CD14-positive monocyte (primary cell): Measurements from ENCODE around the gene NR1I3. TPM values are rescaled to one million over a fixed set of nuclear protein-coding genes. Genes with fewer than 3 reads are reported as not detected.
A peak's percentile ranks its signal among the peaks of the same experiment; 100 is the strongest.

Experiments
- DNase-seq, 3 donors: peaks; one replicate each; pipeline ENCODE4 v3.0.0-alpha.2; 2011 to 2022
- H2AFZ ChIP-seq: 2 replicates; pipeline ENCODE4 v1.6.0; 2012; ENCODE audit warnings: mild to moderate bottlenecking, low read depth, low read length, inconsistent platforms; ENCODE audit not compliant: insufficient read depth, poor library complexity, severe bottlenecking
- H3K27ac ChIP-seq, 2 donors: 1 replicate in 1 of 2; 2 replicates in 1 of 2; pipeline ENCODE4 v1.5.1; 2012 to 2013; ENCODE audit warnings: low read length in 2 of 2, control low read depth in 1 of 2, inconsistent platforms in 1 of 2, low read depth in 1 of 2, mild to moderate bottlenecking in 1 of 2
- H3K27me3 ChIP-seq, 2 donors: one replicate each; pipeline versions ENCODE4 v1.6.0 to v1.6.1; 2011 to 2013; ENCODE audit warnings: low read length in 2 of 2; ENCODE audit not compliant: control insufficient read depth in 2 of 2, insufficient read depth in 2 of 2
- H3K36me3 ChIP-seq, 2 donors: replicated peaks in 1 of 2; 1 replicate in 1 of 2; 2 replicates in 1 of 2; pipeline versions ENCODE4 v1.5.1 to v1.6.1; 2012 to 2013; ENCODE audit warnings: low read length in 2 of 2, control low read depth in 1 of 2, inconsistent platforms in 1 of 2, mild to moderate bottlenecking in 1 of 2; ENCODE audit not compliant: insufficient read depth in 2 of 2, control insufficient read depth in 1 of 2
- H3K4me1 ChIP-seq, 2 donors: 1 replicate in 1 of 2; 2 replicates in 1 of 2; pipeline versions ENCODE4 v1.5.1 to v1.6.1; 2012 to 2013; ENCODE audit warnings: low read length in 2 of 2, control low read depth in 1 of 2, inconsistent platforms in 1 of 2, mild to moderate bottlenecking in 1 of 2, moderate library complexity in 1 of 2; ENCODE audit not compliant: insufficient read depth in 2 of 2, control insufficient read depth in 1 of 2
- H3K4me2 ChIP-seq: replicated peaks from 2 replicates; pipeline ENCODE3; 2012; ENCODE audit warnings: low read length, moderate library complexity, mild to moderate bottlenecking; ENCODE audit not compliant: poor library complexity, severe bottlenecking; ENCODE audit errors: extremely low read depth
- H3K4me3 ChIP-seq, 3 experiments: fragments of 200-600 bp in 1 of 3; sonication (generic) in 1 of 3; replicated peaks in 1 of 3; 1 replicate in 2 of 3; 2 replicates in 1 of 3; pipeline ENCODE4 v1.5.1; 2011 to 2013; ENCODE audit warnings: low read length in 3 of 3, mild to moderate bottlenecking in 3 of 3, control low read depth in 2 of 3, low read depth in 2 of 3, inconsistent platforms in 1 of 3, moderate library complexity in 1 of 3
- H3K79me2 ChIP-seq: 2 replicates; pipeline ENCODE4 v1.6.0; 2012; ENCODE audit warnings: mild to moderate bottlenecking, control low read depth, inconsistent platforms, low read length, moderate library complexity; ENCODE audit not compliant: insufficient read depth
- H3K9ac ChIP-seq: 2 replicates; pipeline ENCODE4 v1.6.0; 2017; ENCODE audit warnings: low read length, mild to moderate bottlenecking; ENCODE audit not compliant: insufficient read depth, poor library complexity, severe bottlenecking
- H3K9me3 ChIP-seq, 2 donors: replicated peaks in 1 of 2; 1 replicate in 1 of 2; 2 replicates in 1 of 2; pipeline versions ENCODE4 v1.5.1 to v1.6.1; 2012 to 2013; ENCODE audit warnings: low read length in 2 of 2, control low read depth in 1 of 2; ENCODE audit not compliant: control insufficient read depth in 1 of 2, insufficient read depth in 1 of 2
- H4K20me1 ChIP-seq: 2 replicates; pipeline ENCODE4 v1.6.0; 2012; ENCODE audit warnings: mild to moderate bottlenecking, low read length, control low read depth, moderate library complexity; ENCODE audit not compliant: insufficient read depth
- H3K27ac Mint-ChIP-seq, 7 donors: one replicate each; pipeline ENCODE4 v1.8.0; 2020; ENCODE audit warnings: mild to moderate bottlenecking in 7 of 7, mixed read lengths in 7 of 7, moderate library complexity in 6 of 7, inconsistent platforms in 2 of 7
- H3K27me3 Mint-ChIP-seq, 3 donors: one replicate each; pipeline ENCODE4 v1.8.0; 2021 to 2022; ENCODE audit warnings: low read depth in 3 of 3, mild to moderate bottlenecking in 3 of 3, mixed read lengths in 3 of 3, moderate library complexity in 3 of 3, inconsistent platforms in 1 of 3
- H3K36me3 Mint-ChIP-seq, 2 donors: one replicate each; pipeline ENCODE4 v1.8.0; 2020; ENCODE audit warnings: mixed read lengths in 2 of 2, inconsistent platforms in 1 of 2, mild to moderate bottlenecking in 1 of 2
- H3K4me1 Mint-ChIP-seq: one replicate; pipeline ENCODE4 v1.8.0; 2020; ENCODE audit warnings: mild to moderate bottlenecking, mixed read lengths
- H3K4me3 Mint-ChIP-seq, 2 donors: one replicate each; pipeline ENCODE4 v1.8.0; 2020; ENCODE audit warnings: mild to moderate bottlenecking in 2 of 2, mixed read lengths in 2 of 2, moderate library complexity in 1 of 2
- H3K9me3 Mint-ChIP-seq, 7 donors: one replicate each; pipeline ENCODE4 v1.8.0; 2020 to 2022; ENCODE audit warnings: mixed read lengths in 7 of 7, mild to moderate bottlenecking in 6 of 7, moderate library complexity in 6 of 7, inconsistent platforms in 2 of 7
- CTCF ChIP-seq: fragments of 200-600 bp; IDR thresholded peaks from one replicate; pipeline ENCODE4 v1.8.0; 2022; ENCODE audit warnings: antibody characterized with exemption, mild to moderate bottlenecking
- WGBS: methylation state at CpG from one replicate; pipeline ENCODE4 v1.1.5; 2013; ENCODE audit warnings: missing lambda C conversion rate; ENCODE audit not compliant: insufficient coverage; 5-methylcytosine and 5-hydroxymethylcytosine counted together
- intact Hi-C, 2 donors: fragments of 100-400 bp; cut with micrococcal nuclease; formaldehyde crosslinking; loops; one replicate each; pipeline versions ENCODE4 v1.15.0 to v1.15.1; 2023
- polyA plus RNA-seq, 3 donors: library from polyadenylated mRNA; depleted of rRNA in 1 of 3; unstranded in 2 of 3; stranded (reverse) in 1 of 3; fragments of 300-500 nt in 2 of 3; fragments of >200 nt in 1 of 3; fragmentation: Illumina TruSeq in 2 of 3; gene quantifications; 1 replicate in 2 of 3; 2 replicates in 1 of 3; pipeline ENCODE4 v1.2.3, GENCODE V29; 2012 to 2021

Gene NR1I3
- polyA plus RNA-seq, 3 donors: not detected

DNA sequence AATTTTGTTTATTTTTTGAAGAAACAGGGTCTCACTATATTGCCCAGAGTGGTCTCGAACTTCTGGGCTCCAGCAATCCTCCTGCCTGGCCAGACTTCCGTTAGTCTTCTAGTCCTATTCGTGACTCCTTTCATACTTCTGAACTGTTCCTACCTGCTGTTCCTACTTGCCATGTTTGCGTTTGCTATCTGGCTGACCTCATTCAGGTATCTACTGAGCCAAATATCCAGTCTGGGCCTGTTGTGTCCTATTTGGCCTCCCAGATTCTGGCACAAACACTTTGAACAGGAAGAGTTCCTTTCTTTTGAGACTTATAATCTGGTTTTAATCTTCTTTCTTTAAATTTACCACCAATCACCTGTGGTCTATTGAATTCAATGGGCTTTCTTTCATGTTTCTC is 6.9 kb upstream of the NR1I3 start:
- no peak for DNase-seq
- Histone ChIP-seq H3K36me3 (no peaks in the 10 kb centered on the region), H3K4me1 (peaks cover 6 to 13% of the 10 kb centered on the region in 2 donors), H3K27ac (no peak overlapping the region), H3K4me3 (no peak overlapping the region), H3K4me2 (no peak overlapping the region), H3K9me3 (no peaks in the 10 kb centered on the region), H4K20me1 (no peaks in the 10 kb centered on the region), H2AFZ (no peak overlapping the region), H3K79me2 (no peaks in the 10 kb centered on the region), H3K9ac (no peak overlapping the region), H3K27me3 (no peaks in the 10 kb centered on the region)
- H3K27me3 Mint-ChIP-seq: peaks cover 0 to under 1% (median 0%) of the 10 kb centered on the region in 3 donors
- H3K27ac Mint-ChIP-seq: no peak overlapping the region
- no peak overlapping the region for H3K4me3 Mint-ChIP-seq
- no peak for TF ChIP-seq CTCF
- peaks cover 12% of the 10 kb centered on the region for H3K4me1 Mint-ChIP-seq
- H3K9me3 Mint-ChIP-seq: peaks cover under 1 to 3% (median 1%) of the 10 kb centered on the region in 7 donors
- H3K36me3 Mint-ChIP-seq: no peaks in the 10 kb centered on the region
- WGBS: 100% methylated on average over 4 of the region's 4 CpGs
- intact Hi-C loops: no loop called here

GRCh38 chr1:161242313-161242712 is 4.3 kb upstream of the NR1I3 start:
- Mint-ChIP-seq H3K9me3 (no peaks in the 10 kb centered on the region), H3K27me3 (peaks cover 0 to 4% (median 0%) of the 10 kb centered on the region in 3 donors), H3K4me3 (no peak overlapping the region), H3K4me1 (peaks cover 12% of the 10 kb centered on the region), H3K36me3 (no peaks in the 10 kb centered on the region), H3K27ac (no peak overlapping the region)
- no peak overlapping the region for H3K4me3 ChIP-seq
- WGBS: 0% methylated on average over 1 of the region's 2 CpGs
- H3K79me2 ChIP-seq: no peaks in the 10 kb centered on the region
- no peak overlapping the region for H3K4me2 ChIP-seq
- no peak overlapping the region for H3K9ac ChIP-seq
- no peak overlapping the region for H2AFZ ChIP-seq
- H3K27me3 ChIP-seq: no peaks in the 10 kb centered on the region
- no peak overlapping the region for H3K27ac ChIP-seq
- intact Hi-C loops: no loop called here
- H3K36me3 ChIP-seq: no peaks in the 10 kb centered on the region
- TF ChIP-seq CTCF: no peak
- no peaks in the 10 kb centered on the region for H3K9me3 ChIP-seq
- no peaks in the 10 kb centered on the region for H4K20me1 ChIP-seq
- H3K4me1 ChIP-seq: peaks cover 6 to 13% of the 10 kb centered on the region in 2 donors
- DNase-seq: peak in 2 of 3 donors; percentile 50 to 71
